ENCODE results near the gene NRSN2.
A peak's percentile ranks its signal among the peaks of the same experiment; 100 is the strongest.
"Not testable (repeated sequence)": the region's sequence is repeated elsewhere in the genome, so short reads cannot be mapped to it uniquely, and the experiment has no call there.

NRSN2 gene

DNA sequence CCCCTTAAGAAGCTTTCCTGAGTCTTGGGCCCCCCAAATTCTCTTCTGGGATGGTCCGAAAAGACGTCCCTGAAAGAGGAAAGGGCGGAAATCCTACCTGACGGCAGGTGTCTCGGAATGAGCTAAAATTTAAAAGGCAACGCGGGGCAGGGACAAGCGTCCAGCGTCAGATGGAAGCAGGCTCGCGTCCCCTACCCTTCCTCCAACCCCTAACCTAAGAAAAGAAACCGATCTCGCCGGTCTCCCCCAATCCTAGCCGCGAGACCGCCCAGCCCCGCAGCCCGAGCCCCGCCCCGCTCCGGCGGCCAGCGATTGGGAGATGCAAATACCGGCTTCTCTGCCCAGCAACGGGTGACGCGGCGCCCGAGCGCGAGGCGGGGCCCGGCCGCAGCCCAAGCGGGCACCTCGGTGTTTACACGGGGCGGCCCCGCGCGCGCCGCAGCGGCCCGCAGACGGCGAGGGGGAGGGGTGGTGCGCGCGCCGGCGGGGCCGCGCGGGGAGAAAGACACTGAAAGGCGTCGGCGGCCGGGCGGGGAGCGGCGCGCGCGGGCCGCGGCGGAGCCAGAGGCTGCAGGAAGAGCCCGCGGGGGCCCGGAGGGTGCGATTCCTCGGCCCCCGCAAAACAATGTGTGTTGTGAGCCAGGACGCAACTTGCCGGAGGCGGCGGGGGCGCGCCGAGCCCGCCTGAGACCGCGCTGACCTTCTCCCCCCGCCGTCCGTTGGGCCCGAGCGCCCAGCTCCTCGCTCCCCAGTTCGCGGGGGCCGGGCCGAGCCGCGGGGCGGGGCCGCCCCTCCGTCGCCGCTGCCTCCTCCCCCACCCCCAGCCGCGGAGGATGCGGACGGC lies 21.6 kb upstream of the NRSN2 start, which contains the start of gene SOX12:
TSS of gene SOX12 (plus strand) at position 508 of the 844 bp plus-strand sequence. CDS start 373 bp downstream, outside the sequence.
- DNase-seq (ENCODE audit: low read depth in 2 of 2) = peak; percentile 93 to 96

DNA sequence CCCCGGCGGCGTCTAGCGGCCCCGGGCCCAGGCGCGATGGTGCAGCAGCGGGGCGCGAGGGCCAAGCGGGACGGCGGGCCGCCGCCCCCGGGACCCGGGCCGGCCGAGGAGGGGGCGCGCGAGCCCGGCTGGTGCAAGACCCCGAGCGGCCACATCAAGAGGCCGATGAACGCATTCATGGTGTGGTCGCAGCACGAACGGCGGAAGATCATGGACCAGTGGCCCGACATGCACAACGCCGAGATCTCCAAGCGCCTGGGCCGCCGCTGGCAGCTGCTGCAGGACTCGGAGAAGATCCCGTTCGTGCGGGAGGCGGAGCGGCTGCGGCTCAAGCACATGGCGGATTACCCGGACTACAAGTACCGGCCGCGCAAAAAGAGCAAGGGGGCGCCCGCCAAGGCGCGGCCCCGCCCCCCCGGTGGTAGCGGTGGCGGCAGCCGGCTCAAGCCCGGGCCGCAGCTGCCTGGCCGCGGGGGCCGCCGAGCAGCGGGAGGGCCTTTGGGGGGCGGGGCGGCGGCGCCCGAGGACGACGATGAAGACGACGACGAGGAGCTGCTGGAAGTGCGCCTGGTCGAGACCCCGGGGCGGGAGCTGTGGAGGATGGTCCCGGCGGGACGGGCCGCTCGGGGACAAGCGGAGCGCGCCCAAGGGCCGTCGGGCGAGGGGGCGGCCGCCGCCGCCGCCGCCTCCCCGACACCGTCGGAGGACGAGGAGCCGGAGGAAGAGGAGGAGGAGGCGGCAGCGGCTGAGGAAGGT lies 20.8 kb upstream of the NRSN2 start:
- DNase-seq (ENCODE audit: low read depth in 2 of 2) = no peak

GRCh38 chr20:326645-327185 lies 20.2 kb upstream of the NRSN2 start:
- no peak for DNase-seq (ENCODE audit: low read depth in 2 of 2)

DNA sequence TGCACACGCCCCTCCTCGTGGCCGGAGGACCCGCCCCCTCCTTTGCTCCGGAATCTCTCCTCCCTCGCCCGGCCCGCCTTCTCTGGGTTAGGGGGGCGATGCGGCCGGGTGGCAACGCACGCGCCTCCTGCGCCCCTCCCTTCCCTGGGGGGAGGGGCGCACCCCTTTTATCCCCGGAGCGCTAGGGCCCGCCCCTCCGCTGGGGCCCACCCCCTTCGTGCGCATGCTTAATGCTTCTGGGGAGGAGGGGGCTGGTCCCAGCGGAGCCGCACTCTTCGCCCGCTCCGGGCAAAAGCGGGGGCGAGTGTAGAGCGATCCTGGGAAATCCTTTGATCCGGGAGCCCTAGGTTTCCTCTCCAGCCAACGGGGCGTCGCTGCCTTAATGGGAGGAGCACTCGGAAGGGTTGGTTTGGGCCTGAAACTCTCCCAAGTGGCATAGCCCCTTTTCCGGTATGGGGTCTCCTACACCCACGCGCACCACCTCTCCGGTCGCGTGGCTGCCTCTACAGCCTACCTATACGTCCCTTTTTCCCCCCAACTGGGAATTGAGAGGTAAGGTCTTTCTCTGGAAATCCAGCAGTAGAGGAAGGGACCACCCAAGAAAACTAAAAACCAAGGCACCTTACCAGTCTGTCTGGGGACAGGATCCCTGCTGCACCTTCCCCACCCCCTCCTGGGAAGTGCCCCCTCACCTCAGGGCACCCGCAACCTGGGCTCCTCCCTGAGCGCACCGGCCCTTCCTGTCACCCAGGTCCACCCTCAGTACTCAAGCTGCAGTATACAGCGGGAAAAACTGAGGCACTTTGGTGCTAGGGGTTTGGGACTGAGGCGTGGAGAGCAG lies 19.5 kb upstream of the NRSN2 start:
- DNase-seq (ENCODE audit: low read depth in 2 of 2) = peak; percentile 44 to 66

DNA sequence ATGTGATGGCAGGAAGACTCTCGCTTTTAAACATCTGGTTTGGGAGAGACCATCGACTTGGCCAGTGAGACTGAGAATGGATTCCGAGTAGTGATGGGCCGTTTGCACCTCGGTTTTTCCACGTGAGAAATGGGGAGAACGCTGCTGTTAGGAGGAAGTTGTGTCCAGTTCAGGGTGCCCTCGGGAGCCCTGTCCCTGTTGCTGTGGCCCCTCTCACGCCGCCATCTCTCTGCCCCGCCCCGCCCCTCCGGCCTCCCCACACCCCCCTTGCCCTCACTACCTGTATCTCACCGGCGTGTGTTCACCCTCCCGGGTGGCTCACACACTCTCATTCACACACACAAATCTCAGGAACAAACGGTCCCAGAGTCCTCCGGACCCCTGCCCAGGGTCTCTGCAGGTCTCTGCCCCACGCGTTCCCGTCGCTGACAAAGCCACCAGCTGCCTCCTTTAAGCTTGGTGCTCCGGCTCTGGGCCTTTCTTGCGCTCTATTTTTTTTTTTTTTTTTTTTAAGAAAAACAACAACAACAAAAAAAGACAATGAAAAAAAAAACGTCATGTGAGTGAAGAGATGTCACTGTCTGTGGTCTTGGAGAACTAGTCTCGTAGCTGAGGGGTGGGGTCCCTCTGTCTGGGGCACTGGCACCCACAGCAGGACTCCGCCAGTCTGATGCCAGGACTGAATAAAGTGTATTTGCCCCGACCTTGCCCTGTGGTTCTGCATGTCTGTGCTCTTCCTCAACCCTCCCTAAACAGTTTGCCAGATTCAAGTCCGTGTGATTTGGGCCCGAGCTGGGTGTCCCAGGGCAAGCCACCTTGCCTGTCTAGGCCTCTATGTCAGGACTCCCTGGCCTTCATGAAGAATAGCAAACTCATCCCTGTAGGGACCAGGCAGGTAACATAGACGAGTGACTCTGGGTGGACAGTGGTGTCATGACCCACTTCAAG lies 18.6 kb upstream of the NRSN2 start:
- DNase-seq (ENCODE audit: low read depth in 2 of 2) = no peak

DNA sequence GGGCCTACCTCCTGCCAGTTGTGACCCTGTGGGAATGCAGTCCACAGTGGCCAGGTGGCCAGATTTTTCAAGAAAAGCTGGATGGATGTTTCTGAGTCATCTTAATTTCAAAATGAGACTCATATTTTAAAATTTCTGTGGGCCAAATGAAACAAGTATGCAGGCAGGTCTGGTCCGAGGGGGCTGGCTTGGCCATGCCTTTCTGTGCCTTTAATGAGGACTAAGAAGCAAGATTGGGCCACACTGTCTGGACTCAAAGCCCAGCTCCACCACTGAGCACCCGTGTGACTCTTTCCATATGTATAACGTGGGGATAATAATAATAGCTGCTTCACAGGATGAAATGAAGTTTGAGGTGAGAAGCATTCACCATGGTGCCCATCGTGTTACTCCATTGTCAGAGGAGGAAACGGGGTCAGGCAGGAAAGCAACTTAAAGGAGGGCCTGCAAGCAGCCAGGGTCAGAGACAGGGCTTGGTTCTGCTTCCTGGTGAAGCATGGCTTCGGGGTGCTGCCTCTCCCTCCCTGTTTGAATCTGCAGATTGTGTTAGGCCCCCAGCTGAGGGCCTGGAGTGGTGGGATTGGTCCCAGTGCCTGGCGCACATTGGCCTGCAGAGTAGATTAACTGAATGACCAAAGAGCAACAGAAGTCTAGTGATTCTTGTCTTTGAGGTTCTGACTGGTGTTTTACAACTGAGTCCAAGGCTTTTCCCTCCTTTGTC lies 17.8 kb upstream of the NRSN2 start:
- DNase-seq (ENCODE audit: low read depth in 2 of 2) = no peak

GRCh38 chr20:329851-330232 lies 17.1 kb upstream of the NRSN2 start:
- no peak for DNase-seq (ENCODE audit: low read depth in 2 of 2)

GRCh38 chr20:330233-331149 lies 16.4 kb upstream of the NRSN2 start:
- DNase-seq (ENCODE audit: low read depth in 2 of 2) = peak in 1 of 2 donors; percentile 18

DNA sequence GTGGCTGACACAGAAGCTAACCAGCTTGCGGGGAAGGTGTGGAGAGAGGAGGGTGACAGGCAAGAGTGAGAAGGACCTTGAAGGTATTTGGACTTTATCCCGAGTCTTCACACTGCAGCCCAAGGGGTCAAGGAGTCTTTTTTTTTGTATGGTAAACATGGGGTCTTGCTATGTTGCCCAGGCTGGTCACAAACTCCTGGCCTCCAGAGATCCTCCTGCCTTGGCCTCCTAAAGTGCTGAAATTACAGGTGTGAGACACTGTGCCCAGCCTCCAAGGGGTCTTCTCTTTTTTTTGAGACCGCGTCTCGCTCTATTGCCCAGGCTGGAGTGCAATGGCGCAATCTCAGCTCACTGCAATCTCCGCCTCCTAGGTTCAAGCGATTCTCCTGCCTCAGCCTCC lies 12.3 kb upstream of the NRSN2 start:
- DNase-seq (ENCODE audit: low read depth in 2 of 2) = no peak

DNA sequence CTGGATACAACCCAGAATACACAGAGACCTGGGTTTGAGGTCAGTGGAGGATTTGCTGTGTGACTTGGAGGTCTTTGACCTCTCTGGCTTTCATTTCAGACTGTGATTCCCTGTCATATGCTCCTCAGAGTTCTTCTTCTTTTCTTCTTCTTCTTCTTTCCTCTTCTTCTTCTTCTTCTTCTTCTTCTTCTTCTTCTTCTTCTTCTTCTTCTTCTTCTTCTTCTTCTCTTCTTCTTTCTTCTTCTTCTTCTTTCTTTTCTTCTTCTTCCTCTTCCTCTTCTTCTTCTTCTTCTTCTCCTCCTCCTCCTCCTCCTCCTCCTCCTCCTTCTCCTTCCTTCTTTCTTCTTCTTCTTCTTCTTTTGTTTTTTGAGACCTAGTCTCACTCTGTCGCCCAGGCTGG lies 10.9 kb upstream of the NRSN2 start:
- not testable (repeated sequence) for DNase-seq (ENCODE audit: low read depth in 2 of 2)

- DNase-seq (ENCODE audit: low read depth in 2 of 2) = no peak
Measured at GRCh38 chr20:341682-342081, 5.2 kb upstream of the NRSN2 start.

GRCh38 chr20:343107-343506 lies 3.8 kb upstream of the NRSN2 start:
- no peak for DNase-seq (ENCODE audit: low read depth in 2 of 2)

DNA sequence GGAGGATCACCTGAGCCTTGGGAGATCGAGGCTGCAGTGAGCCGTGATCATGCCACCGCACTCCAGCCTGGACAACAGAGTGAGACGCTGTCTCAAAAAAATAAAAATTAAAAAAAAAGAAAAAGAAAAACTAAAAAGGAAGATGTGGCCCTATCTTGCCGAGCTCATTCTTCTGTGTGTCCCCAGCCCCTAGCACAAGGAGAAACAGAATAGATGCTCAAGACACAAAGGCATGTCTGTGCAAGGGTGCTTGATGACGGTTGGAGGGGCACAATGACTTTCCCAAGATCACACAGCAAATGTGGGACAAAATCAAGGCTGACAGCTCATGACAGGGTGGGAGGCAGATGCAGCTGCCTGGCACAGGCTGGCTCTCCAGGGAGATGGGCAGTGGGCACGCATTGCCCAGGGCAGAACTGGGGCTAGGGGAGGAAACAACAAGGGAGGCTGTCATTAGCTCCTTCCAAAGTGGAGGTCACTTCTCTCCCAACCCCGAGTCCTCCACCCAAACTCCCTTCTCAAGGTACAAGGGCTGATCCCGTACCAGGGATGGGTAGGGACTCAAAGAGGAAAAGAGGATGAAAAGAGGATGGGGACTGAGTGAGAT lies 775 bp upstream of the NRSN2 start:
- DNase-seq (ENCODE audit: low read depth in 2 of 2) = no peak

- no peak for DNase-seq (ENCODE audit: low read depth in 2 of 2)
Measured at GRCh38 chr20:347317-347639, 367 bp downstream of the NRSN2 start.

DNA sequence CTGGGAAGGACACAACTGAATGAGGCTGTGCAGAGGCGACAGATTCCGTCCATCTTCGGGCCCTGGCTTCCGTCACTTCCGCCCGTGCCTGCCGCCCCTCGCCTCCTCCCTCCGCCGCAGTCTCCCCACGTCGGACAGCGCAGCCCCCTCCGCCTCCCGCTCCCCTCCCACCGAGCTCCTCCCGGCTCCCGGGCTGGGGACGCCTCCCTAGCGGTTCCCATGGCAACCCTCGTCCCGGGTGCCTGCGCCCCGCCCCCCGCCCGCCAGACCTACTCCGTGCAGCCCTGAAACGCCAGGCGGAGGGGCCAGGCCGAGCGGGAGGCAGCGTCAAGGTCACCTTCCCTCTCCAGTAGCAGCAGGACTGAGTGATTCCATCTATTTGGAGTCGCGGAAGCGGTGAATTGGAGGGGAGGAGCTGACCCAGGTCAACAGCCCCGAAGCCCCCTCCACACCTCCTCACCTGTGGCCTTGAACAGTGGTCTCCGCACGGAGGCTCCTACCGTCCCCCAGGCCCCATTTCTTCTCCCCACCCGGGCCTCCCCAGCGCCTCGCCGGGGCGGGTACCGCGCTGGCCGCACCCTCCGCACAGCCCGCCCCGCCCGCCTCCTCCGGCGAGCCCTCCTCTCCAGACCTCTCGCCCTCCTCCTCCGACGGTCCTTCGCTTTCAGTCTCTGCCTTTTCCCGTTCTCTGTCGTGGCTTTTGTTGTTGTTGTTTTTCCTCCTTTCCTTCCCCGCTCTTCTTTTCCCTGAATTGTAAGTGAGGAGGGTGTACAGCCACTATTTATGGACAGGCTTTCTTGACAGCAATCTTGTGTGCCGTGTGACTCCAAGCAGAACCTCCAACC lies 951 bp downstream of the NRSN2 start:
- DNase-seq (ENCODE audit: low read depth in 2 of 2) = peak in 1 of 2 donors; percentile 28

- no peak for DNase-seq (ENCODE audit: low read depth in 2 of 2)
Measured at GRCh38 chr20:348972-349841, 2.3 kb downstream of the NRSN2 start.

- DNase-seq (ENCODE audit: low read depth in 2 of 2) = no peak
Measured at GRCh38 chr20:353166-353565, 6.3 kb downstream of the NRSN2 start.

Measured in stimulated activated CD8-positive, alpha-beta memory T cell treated with anti-CD3 and anti-CD28 coated beads, Interleukin-2, amount 100 ng/mL, for 1 hour (primary cell).